HepG2 (cell line): ENCODE data around the gene MAPK11. TPM values are rescaled to one million over a fixed set of nuclear protein-coding genes. Genes with fewer than 3 reads are reported as not detected.

Experiments used
- ATAC-seq: fragments of 200-7000 bp; cut with Tn5 transposase; 3 replicates; pipeline ENCODE4 v1.9.1; 2020; ENCODE audit warnings: mild to moderate bottlenecking, moderate library complexity
- BruUV-seq: library from RNA; stranded (reverse); fragments of 400-500 nt; replicated peaks from 2 replicates; lab custom pipeline; 2021; lab: Mats Ljungman, UMichigan
- CTCF ChIA-PET: fragments of 300-600 bp; formaldehyde crosslinking; extraction: SDS; loops from one replicate; lab custom pipeline; 2021; ENCODE audit warnings: low total read pairs, inconsistent platforms, low intra/inter-chr PET ratio; lab: Yijun Ruan, JAX
- POLR2A ChIA-PET: fragments of 350-600 bp; sonication (Branson Sonifier 250); formaldehyde crosslinking; loops from one replicate; lab custom pipeline; 2020; ENCODE audit warnings: antibody characterized with exemption, inconsistent platforms; lab: Yijun Ruan, JAX
- DNase-seq: peaks from one replicate; pipeline ENCODE4 v3.0.0-alpha.2; 2015; ENCODE audit warnings: low spot score
- FAIRE-seq: peaks from 3 replicates; lab custom pipeline; 2011; peaks lifted over from hg19 to GRCh38; lab: Jason Lieb, UNC
- H2AFZ ChIP-seq: one replicate; pipeline ENCODE4 v1.6.1; 2011; ENCODE audit warnings: low read length, inconsistent platforms
- H3K27ac ChIP-seq: fragments of 300-600 bp; 3 replicates; pipeline ENCODE4 v1.8.0; 2011; ENCODE audit warnings: mixed run types, mild to moderate bottlenecking, mixed read lengths, low read length, inconsistent platforms; ENCODE audit not compliant: insufficient read depth; ENCODE audit errors: extremely low read length
- H3K27me3 ChIP-seq, 2 experiments: fragments of 200-600 bp in 1 of 2; 2 replicates in 1 of 2; 3 replicates in 1 of 2; pipeline versions ENCODE4 v1.6.0 to v1.8.0; 2011; ENCODE audit warnings: low read length in 2 of 2, mild to moderate bottlenecking in 2 of 2, moderate library complexity in 2 of 2, inconsistent platforms in 1 of 2; ENCODE audit not compliant: insufficient read depth in 2 of 2, control insufficient read depth in 1 of 2
- H3K36me3 ChIP-seq, 2 experiments: fragments of 200-600 bp in 1 of 2; replicated peaks in 1 of 2; 2 replicates in 1 of 2; 3 replicates in 1 of 2; pipeline versions ENCODE4 v1.5.1 to v1.8.0; 2011; ENCODE audit warnings: low read length in 2 of 2, inconsistent platforms in 1 of 2; ENCODE audit not compliant: insufficient read depth in 2 of 2, control insufficient read depth in 1 of 2
- H3K4me1 ChIP-seq: 2 replicates; pipeline ENCODE4 v1.5.1; 2012; ENCODE audit warnings: low read length, inconsistent platforms; ENCODE audit not compliant: insufficient read depth
- H3K4me2 ChIP-seq: 2 replicates; pipeline ENCODE4 v1.6.0; 2011; ENCODE audit warnings: low read depth, low read length, inconsistent platforms
- H3K4me3 ChIP-seq, 3 experiments: fragments of 200-600 bp in 1 of 3; sonication (generic), shearing (Covaris generic) in 1 of 3; replicated peaks in 1 of 3; 2 replicates each; pipeline ENCODE4 v1.5.1; 2011 to 2016; ENCODE audit warnings: low read length in 3 of 3, inconsistent platforms in 2 of 3, low read depth in 2 of 3, mild to moderate bottlenecking in 2 of 3, control low read depth in 1 of 3, mixed read lengths in 1 of 3; ENCODE audit not compliant: insufficient read depth in 1 of 3
- H3K79me2 ChIP-seq: one replicate; pipeline ENCODE4 v1.6.1; 2011; ENCODE audit warnings: low read length, inconsistent platforms; ENCODE audit not compliant: insufficient read depth
- H3K9ac ChIP-seq: 2 replicates; pipeline ENCODE4 v1.6.0; 2011; ENCODE audit warnings: mild to moderate bottlenecking, low read depth, low read length, inconsistent platforms; ENCODE audit not compliant: insufficient read depth
- H3K9me3 ChIP-seq: 2 replicates; pipeline ENCODE4 v1.5.1; 2012; ENCODE audit warnings: mild to moderate bottlenecking, low read length
- H4K20me1 ChIP-seq: 2 replicates; pipeline ENCODE4 v1.6.0; 2011; ENCODE audit warnings: inconsistent platforms, mild to moderate bottlenecking, low read length, moderate library complexity; ENCODE audit not compliant: insufficient read depth
- BHLHE40 ChIP-seq: IDR thresholded peaks from 2 replicates; pipeline ENCODE4 v1.6.1; 2011; ENCODE audit warnings: low read length, improper control_type of control experiment
- CHD4 ChIP-seq: fragments of 200-600 bp; sonication (generic); IDR thresholded peaks from 2 replicates; pipeline ENCODE4 v1.7.0; 2017; ENCODE audit warnings: mild to moderate bottlenecking, low read length, borderline replicate concordance
- EZH2 ChIP-seq: conservative IDR thresholded peaks from 2 replicates; pipeline ENCODE4 v1.6.1; 2012; ENCODE audit warnings: mild to moderate bottlenecking, low read depth, low read length, moderate library complexity
- HNF4G ChIP-seq, 2 experiments: sonication (generic) in 1 of 2; formaldehyde crosslinking in 1 of 2; IDR thresholded peaks; 2 replicates each; pipeline versions ENCODE4 v1.4.0 to v1.6.1; 2011 to 2020; ENCODE audit warnings: borderline replicate concordance in 2 of 2, low read depth in 2 of 2, mild to moderate bottlenecking in 2 of 2, low read length in 1 of 2, missing genetic modification reagents in 1 of 2, moderate library complexity in 1 of 2
- KDM5A ChIP-seq: fragments of 200-600 bp; sonication (generic); IDR thresholded peaks from 2 replicates; pipeline ENCODE4 v1.7.0; 2018; ENCODE audit warnings: antibody characterized with exemption, mild to moderate bottlenecking, low read length, borderline replicate concordance
- MYPOP ChIP-seq: sonication (generic); formaldehyde crosslinking; IDR thresholded peaks from 2 replicates; pipeline ENCODE4 v1.8.1; 2023; ENCODE audit warnings: mild to moderate bottlenecking, moderate library complexity, missing genetic modification reagents
- NCOR1 ChIP-seq: fragments of 200-600 bp; sonication (generic); IDR thresholded peaks from 2 replicates; pipeline ENCODE4 v1.7.0; 2017; ENCODE audit warnings: antibody characterized with exemption, low read length, borderline replicate concordance
- RBFOX2 ChIP-seq: fragments of 200-400 bp; formaldehyde crosslinking; IDR thresholded peaks from 2 replicates; pipeline ENCODE4 v1.6.1; 2017; ENCODE audit warnings: low read depth, mild to moderate bottlenecking, low read length
- TP53 ChIP-seq: sonication (generic); formaldehyde crosslinking; conservative IDR thresholded peaks from 2 replicates; pipeline ENCODE4 v1.4.0; 2020; ENCODE audit warnings: missing genetic modification reagents
- ZNF441 ChIP-seq: sonication (generic); formaldehyde crosslinking; IDR thresholded peaks from 2 replicates; pipeline ENCODE4 v1.7.0; 2021; ENCODE audit warnings: missing genetic modification reagents, borderline replicate concordance
- ZNF639 ChIP-seq: conservative IDR thresholded peaks from 2 replicates; pipeline ENCODE4 v1.6.1; 2018; ENCODE audit warnings: missing genetic modification reagents
- ZNF773 ChIP-seq: sonication (generic); formaldehyde crosslinking; IDR thresholded peaks from 2 replicates; pipeline ENCODE4 v1.4.0; 2020; ENCODE audit warnings: missing genetic modification reagents, borderline replicate concordance
- ZNF788 ChIP-seq: sonication (generic); formaldehyde crosslinking; IDR thresholded peaks from 2 replicates; pipeline ENCODE4 v1.5.0; 2020; ENCODE audit warnings: mild to moderate bottlenecking, missing genetic modification reagents, borderline replicate concordance
- WGBS: methylation state at CpG from one replicate; pipeline ENCODE4 v1.1.6; 2017; ENCODE audit warnings: low lambda C conversion rate; 5-methylcytosine and 5-hydroxymethylcytosine counted together
- in situ Hi-C: cut with HindIII; loops from 2 replicates; pipeline ENCODE4 v1.10.0; 2017; ENCODE audit warnings: low pct_unique_long_range_greater_than_20kb; ENCODE audit not compliant: extremely low pct_ligation_motif_present
- intact Hi-C: fragments of 100-400 bp; cut with micrococcal nuclease; formaldehyde crosslinking; loops from one replicate; pipeline ENCODE4 v1.10.0; 2022; ENCODE audit not compliant: unreplicated experiment
- polyA plus RNA-seq, 8 experiments: library from polyadenylated mRNA; depleted of rRNA in 3 of 8; stranded (reverse) in 7 of 8; unstranded in 1 of 8; fragments of >200 nt; fragmentation: Illumina TruSeq in 4 of 8; extraction: Trizol in 4 of 8; gene quantifications; 2 replicates each; pipeline versions ENCODE4 v1.2.1 to v1.2.3, GENCODE V29; 2011 to 2016; ENCODE audit warnings: low read depth in 4 of 8, missing spikeins in 1 of 8, mixed read lengths in 1 of 8; ENCODE audit not compliant: insufficient read depth in 1 of 8
- total RNA-seq, 5 experiments: library from RNA; depleted of rRNA; stranded (reverse); fragments of >200 nt; fragmentation: Illumina TruSeq; extraction: Trizol; gene quantifications; 2 replicates each; pipeline ENCODE4 v1.2.3, GENCODE V29; 2016; ENCODE audit warnings: low read depth in 1 of 5
- TF ChIP-seq, protein P1 (sequence below): sonication (generic); formaldehyde crosslinking; IDR thresholded peaks from 2 replicates; pipeline ENCODE4 v1.4.0; 2020; ENCODE audit warnings: missing genetic modification reagents

The MAPK11 gene
- total and polyA plus RNA-seq, 2 of the 13 experiments (the other 11 are each of a cell fraction or from before 2014, with no cell fraction given) = 0.15 to 0.17 TPM

DNA sequence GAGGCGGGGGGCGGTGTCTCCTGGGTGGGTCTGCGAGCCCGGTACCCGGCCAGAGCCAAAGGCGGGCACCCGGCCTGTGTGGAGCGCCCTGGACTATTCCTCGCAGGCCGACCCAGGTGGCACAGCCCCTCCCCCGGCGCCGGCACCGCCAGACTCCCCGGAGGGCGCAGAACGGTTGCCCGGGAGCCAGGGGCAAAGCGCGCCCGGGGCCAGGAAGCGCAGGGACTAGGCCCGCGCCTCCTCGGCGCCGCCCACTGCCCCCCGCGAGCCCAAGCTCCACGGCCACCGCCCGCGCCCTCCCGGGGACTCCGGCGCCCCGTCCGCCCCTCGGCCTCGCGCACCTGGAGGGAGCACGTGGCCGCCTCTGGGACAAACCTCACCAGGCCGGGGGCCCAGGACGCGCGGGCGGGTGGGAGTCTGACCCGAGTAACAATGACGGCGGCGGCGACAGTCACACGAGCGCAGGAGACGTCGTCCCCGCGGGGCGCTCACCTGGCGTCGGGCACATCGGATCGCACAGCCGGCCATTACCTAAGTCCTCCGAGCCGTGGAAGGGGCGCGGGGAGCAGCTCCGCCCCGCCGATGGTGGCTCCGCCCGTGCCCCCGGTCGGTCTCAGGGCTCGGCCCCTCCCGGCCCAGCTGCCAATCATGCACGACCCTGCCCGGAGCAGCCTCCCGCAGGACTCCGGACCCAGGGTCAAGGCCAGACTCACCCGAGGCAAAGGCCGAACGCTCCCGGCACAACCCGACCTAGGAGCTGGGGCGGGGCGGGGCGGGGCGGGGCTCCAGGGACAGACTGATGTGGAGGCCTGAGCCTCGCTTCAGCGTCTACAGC lies 29.8 kb upstream of the MAPK11 start:
- POLR2A ChIA-PET = no interaction called here
- FAIRE-seq (no peak), DNase-seq (no peak), ATAC-seq (no peak)
- Histone ChIP-seq H3K4me1 (peaks cover 86% of the 10 kb centered on the region), H3K27me3 (no peaks in the 10 kb centered on the region), H2AFZ (no peak overlapping the region), H4K20me1 (peaks cover 12% of the 10 kb centered on the region; the same call in 1 of the 2 replicates), H3K9me3 (no peaks in the 10 kb centered on the region), H3K79me2 (peaks cover 76% of the 10 kb centered on the region), H3K9ac (no peak overlapping the region), H3K36me3 (no peaks in the 10 kb centered on the region; a peak in 1 of 5 replicates), H3K4me3 (no peak overlapping the region), H3K27ac (no peak overlapping the region), H3K4me2 (no peak overlapping the region)
- WGBS = 96% methylated on average over 40 of the region's 93 CpGs
- in situ Hi-C loops (no loop called here), intact Hi-C loops (loop anchor here (10.0 kb wide), 1 partner anchor 875 kb away; no protein-coding TSS in a partner anchor)
- BruUV-seq = no TSS peak
- CTCF ChIA-PET = no interaction called here
- TF ChIP-seq ZNF773 (CRISPR knock-in tag) = no peak
- TF ChIP-seq BHLHE40 = no peak
- TF ChIP-seq ZNF441 = no peak
- no peak for TF ChIP-seq EZH2
- TF ChIP-seq ZNF639 (CRISPR knock-in tag) = no peak
- TF ChIP-seq HNF4G (IDR thresholded peaks at IDR 0.05; ENCODE audit: borderline replicate concordance, low read depth, low read length) = peak; percentile 54; the same call in 1 of the 2 replicates
- TF ChIP-seq HNF4G (CRISPR knock-in tag; IDR thresholded peaks at IDR 0.05; ENCODE audit: borderline replicate concordance, low read depth) = no peak
- TF ChIP-seq, protein P1, sequence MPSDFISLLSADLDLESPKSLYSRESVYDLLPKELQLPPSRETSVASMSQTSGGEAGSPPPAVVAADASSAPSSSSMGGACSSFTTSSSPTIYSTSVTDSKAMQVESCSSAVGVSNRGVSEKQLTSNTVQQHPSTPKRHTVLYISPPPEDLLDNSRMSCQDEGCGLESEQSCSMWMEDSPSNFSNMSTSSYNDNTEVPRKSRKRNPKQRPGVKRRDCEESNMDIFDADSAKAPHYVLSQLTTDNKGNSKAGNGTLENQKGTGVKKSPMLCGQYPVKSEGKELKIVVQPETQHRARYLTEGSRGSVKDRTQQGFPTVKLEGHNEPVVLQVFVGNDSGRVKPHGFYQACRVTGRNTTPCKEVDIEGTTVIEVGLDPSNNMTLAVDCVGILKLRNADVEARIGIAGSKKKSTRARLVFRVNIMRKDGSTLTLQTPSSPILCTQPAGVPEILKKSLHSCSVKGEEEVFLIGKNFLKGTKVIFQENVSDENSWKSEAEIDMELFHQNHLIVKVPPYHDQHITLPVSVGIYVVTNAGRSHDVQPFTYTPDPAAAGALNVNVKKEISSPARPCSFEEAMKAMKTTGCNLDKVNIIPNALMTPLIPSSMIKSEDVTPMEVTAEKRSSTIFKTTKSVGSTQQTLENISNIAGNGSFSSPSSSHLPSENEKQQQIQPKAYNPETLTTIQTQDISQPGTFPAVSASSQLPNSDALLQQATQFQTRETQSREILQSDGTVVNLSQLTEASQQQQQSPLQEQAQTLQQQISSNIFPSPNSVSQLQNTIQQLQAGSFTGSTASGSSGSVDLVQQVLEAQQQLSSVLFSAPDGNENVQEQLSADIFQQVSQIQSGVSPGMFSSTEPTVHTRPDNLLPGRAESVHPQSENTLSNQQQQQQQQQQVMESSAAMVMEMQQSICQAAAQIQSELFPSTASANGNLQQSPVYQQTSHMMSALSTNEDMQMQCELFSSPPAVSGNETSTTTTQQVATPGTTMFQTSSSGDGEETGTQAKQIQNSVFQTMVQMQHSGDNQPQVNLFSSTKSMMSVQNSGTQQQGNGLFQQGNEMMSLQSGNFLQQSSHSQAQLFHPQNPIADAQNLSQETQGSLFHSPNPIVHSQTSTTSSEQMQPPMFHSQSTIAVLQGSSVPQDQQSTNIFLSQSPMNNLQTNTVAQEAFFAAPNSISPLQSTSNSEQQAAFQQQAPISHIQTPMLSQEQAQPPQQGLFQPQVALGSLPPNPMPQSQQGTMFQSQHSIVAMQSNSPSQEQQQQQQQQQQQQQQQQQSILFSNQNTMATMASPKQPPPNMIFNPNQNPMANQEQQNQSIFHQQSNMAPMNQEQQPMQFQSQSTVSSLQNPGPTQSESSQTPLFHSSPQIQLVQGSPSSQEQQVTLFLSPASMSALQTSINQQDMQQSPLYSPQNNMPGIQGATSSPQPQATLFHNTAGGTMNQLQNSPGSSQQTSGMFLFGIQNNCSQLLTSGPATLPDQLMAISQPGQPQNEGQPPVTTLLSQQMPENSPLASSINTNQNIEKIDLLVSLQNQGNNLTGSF (CRISPR knock-in tag) = no peak
- no peak for TF ChIP-seq TP53 (CRISPR knock-in tag)
- TF ChIP-seq MYPOP = no peak
- TF ChIP-seq ZNF788 (CRISPR knock-in tag) = no peak
- peak; percentile 47; the same call in 1 of the 2 replicates for TF ChIP-seq NCOR1
- TF ChIP-seq KDM5A = no peak
- no peak for TF ChIP-seq CHD4
- TF ChIP-seq RBFOX2 = peak; percentile 60; the same call in 1 of the 2 replicates
